Transverse colon (tissue), 4 donors: Measurements from ENCODE around the gene VLDLR. TPM values are rescaled to one million over a fixed set of nuclear protein-coding genes. Genes with fewer than 3 reads are reported as not detected.
A peak's percentile ranks its signal among the peaks of the same experiment; 100 is the strongest.

ENCODE experiments used
- DNase-seq: peaks from one replicate; pipeline ENCODE4 v3.0.0-alpha.2; 2019
- H3K27ac ChIP-seq, 4 donors: fragments of 200-600 bp; sonication (generic); 2 replicates each; pipeline ENCODE4 v1.5.1; 2016 to 2018; ENCODE audit warnings: inconsistent platforms in 4 of 4
- H3K27me3 ChIP-seq: fragments of 200-600 bp; sonication (generic); 2 replicates; pipeline ENCODE4 v1.5.1; 2017; ENCODE audit warnings: inconsistent platforms
- H3K36me3 ChIP-seq, 4 donors: fragments of 200-600 bp; sonication (generic); 2 replicates each; pipeline ENCODE4 v1.5.1; 2017 to 2019; ENCODE audit warnings: inconsistent platforms in 4 of 4
- H3K4me1 ChIP-seq, 4 donors: fragments of 200-600 bp; sonication (generic); 2 replicates each; pipeline ENCODE4 v1.5.1; 2017 to 2020; ENCODE audit warnings: inconsistent platforms in 4 of 4
- H3K4me3 ChIP-seq, 4 donors: fragments of 200-600 bp; sonication (generic); 1 replicate in 1 of 4; 2 replicates in 3 of 4; pipeline versions ENCODE4 v1.5.1 to v1.6.1; 2017 to 2019; ENCODE audit warnings: inconsistent platforms in 4 of 4
- H3K9me3 ChIP-seq, 2 donors: fragments of 200-600 bp; sonication (generic); 2 replicates each; pipeline ENCODE4 v1.5.1; 2017 to 2019; ENCODE audit warnings: inconsistent platforms in 2 of 2
- EP300 ChIP-seq: sonication (generic); formaldehyde crosslinking; IDR thresholded peaks from one replicate; pipeline ENCODE4 v1.6.1; 2017; ENCODE audit warnings: antibody characterized with exemption, low read depth
- POLR2A ChIP-seq: fragments of 450-650 bp; IDR thresholded peaks from one replicate; pipeline ENCODE4 v1.6.1; 2016; ENCODE audit warnings: antibody characterized with exemption, mild to moderate bottlenecking, moderate library complexity
- POLR2AphosphoS5 ChIP-seq, 3 donors: sonication (generic); formaldehyde crosslinking; IDR thresholded peaks; one replicate each; pipeline ENCODE4 v1.6.1; 2016; ENCODE audit warnings: antibody characterized with exemption in 3 of 3
- WGBS, 2 donors: methylation state at CpG; one replicate each; pipeline ENCODE4 v1.1.5; 2018; ENCODE audit warnings: low coverage in 1 of 2; 5-methylcytosine and 5-hydroxymethylcytosine counted together
- in situ Hi-C, 4 donors: fragments of 200-750 bp; cut with MboI; loops; one replicate each; pipeline versions ENCODE4 v1.15.0 to v1.15.1; 2017; ENCODE audit warnings: low sequenced_read_pairs in 3 of 4, low pct_ligation_motif_present in 1 of 4, low pct_unique_long_range_greater_than_20kb in 1 of 4
- intact Hi-C: fragments of 100-400 bp; cut with DNase I; formaldehyde crosslinking; loops from one replicate; pipeline ENCODE4 v1.15.1; 2023; ENCODE audit warnings: low total_unique reads
- total RNA-seq, 4 donors: library from RNA; depleted of rRNA; stranded (reverse); fragments of >200 nt; gene quantifications; one replicate each; pipeline ENCODE4 v1.1.0, GENCODE V29; 2016
- TF ChIP-seq, protein P1 (sequence below), 5 experiments: fragments of 200-600 bp in 3 of 5; fragments of 450-650 bp in 2 of 5; sonication (generic) in 3 of 5; IDR thresholded peaks; 1 replicate in 2 of 5; 2 replicates in 3 of 5; pipeline ENCODE4 v1.5.1; 2016 to 2017; ENCODE audit warnings: antibody characterized with exemption in 5 of 5, inconsistent platforms in 3 of 5, mild to moderate bottlenecking in 2 of 5, moderate library complexity in 1 of 5

VLDLR gene
- total RNA-seq, 4 donors from 2014 or later: 0.80 to 14.0 (median 9.6) TPM

DNA sequence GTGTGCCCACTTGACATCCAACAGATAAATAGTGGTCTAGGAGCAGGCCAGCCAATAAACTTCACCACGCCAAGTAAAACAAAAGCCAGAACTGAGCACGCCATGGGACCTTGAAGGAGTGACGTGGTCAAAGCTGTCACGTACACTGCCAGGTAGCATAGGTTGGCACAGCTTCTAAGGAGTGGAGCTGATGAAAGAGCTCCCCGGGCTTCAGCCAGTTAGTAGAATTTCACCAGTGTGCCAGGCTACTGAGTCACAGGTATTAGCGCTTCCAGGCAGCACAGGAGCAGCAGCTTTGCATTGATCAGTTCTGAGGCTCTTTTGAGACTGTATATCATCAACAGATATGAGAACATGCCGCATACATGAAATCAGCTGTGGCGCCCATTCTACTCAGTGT lies 19.4 kb downstream of the VLDLR start:
- H3K27ac ChIP-seq: no peak overlapping the region
- TF ChIP-seq, protein P1, sequence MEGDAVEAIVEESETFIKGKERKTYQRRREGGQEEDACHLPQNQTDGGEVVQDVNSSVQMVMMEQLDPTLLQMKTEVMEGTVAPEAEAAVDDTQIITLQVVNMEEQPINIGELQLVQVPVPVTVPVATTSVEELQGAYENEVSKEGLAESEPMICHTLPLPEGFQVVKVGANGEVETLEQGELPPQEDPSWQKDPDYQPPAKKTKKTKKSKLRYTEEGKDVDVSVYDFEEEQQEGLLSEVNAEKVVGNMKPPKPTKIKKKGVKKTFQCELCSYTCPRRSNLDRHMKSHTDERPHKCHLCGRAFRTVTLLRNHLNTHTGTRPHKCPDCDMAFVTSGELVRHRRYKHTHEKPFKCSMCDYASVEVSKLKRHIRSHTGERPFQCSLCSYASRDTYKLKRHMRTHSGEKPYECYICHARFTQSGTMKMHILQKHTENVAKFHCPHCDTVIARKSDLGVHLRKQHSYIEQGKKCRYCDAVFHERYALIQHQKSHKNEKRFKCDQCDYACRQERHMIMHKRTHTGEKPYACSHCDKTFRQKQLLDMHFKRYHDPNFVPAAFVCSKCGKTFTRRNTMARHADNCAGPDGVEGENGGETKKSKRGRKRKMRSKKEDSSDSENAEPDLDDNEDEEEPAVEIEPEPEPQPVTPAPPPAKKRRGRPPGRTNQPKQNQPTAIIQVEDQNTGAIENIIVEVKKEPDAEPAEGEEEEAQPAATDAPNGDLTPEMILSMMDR (IDR thresholded peaks at IDR 0.05): no peak
- TF ChIP-seq POLR2A: no peak
- TF ChIP-seq POLR2AphosphoS5 (IDR thresholded peaks at IDR 0.05): no peak
- TF ChIP-seq EP300: no peak
- WGBS, 2 donors: 92% methylated on average over 4 to 8 of the region's 8 CpGs
- intact Hi-C loops (no loop called here), in situ Hi-C loops (no loop called here)
- no peaks in the 10 kb centered on the region for H3K27me3 ChIP-seq
- H3K4me1 ChIP-seq: no peaks in the 10 kb centered on the region
- no peak for DNase-seq
- H3K4me3 ChIP-seq: no peak overlapping the region
- no peaks in the 10 kb centered on the region for H3K36me3 ChIP-seq
- H3K9me3 ChIP-seq: no peaks in the 10 kb centered on the region

DNA sequence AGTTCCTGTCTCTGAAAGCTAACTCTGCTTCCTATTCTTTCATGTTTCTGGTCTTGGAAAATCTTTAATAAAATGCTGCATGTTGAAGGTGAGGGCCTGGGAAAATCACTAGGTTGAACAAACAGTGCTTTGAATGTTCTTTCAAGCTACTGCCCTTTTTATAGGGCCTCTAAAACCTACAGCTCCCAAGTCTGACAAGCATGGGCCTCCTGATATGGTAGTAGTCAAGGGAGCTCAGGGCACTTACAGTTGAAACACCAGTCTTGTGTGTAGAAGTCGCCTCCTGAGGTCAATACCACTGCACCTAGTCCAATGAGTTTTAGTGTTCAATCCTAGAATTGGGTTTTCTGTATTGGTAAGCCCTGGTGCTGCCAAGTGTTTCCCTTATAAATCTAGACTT lies 20.5 kb downstream of the VLDLR start:
- no peak for DNase-seq
- no peak overlapping the region for H3K27ac ChIP-seq
- H3K4me1 ChIP-seq: no peaks in the 10 kb centered on the region
- H3K36me3 ChIP-seq: no peaks in the 10 kb centered on the region
- H3K27me3 ChIP-seq: no peaks in the 10 kb centered on the region
- intact Hi-C loops: no loop called here
- 100% methylated on average over 1 of the region's 1 CpG; no CpG with 5 or more reads in 1 of the 2 donors for WGBS, 2 donors
- in situ Hi-C loops: no loop called here
- H3K4me3 ChIP-seq: no peak overlapping the region
- TF ChIP-seq EP300: no peak
- TF ChIP-seq, protein P1 (IDR thresholded peaks at IDR 0.05): no peak
- TF ChIP-seq POLR2A: no peak
- no peak for TF ChIP-seq POLR2AphosphoS5 (IDR thresholded peaks at IDR 0.05)
- H3K9me3 ChIP-seq: no peaks in the 10 kb centered on the region

DNA sequence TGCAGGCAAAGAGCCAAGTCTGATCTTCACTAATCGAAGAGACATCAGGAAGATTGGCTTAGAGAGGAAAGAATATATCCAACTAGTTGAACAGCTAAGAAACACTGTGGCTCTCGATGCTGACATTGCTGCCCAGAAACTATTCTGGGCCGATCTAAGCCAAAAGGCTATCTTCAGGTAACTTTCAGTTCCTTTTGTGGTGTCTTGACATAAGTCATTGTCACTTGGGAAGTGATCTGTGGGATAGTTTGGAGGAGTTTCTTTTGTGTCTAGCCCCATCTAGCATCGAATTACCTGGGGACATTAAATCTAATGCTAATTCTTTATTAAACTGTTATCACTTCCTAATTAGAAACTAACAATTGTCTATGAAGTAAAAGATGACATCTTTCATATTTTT lies 24.0 kb downstream of the VLDLR start:
- 77 to 84% methylated on average over 4 of the region's 4 CpGs for WGBS, 2 donors
- Histone ChIP-seq H3K27me3 (no peaks in the 10 kb centered on the region), H3K27ac (no peak overlapping the region), H3K36me3 (peaks cover 0 to 9% (median 0%) of the 10 kb centered on the region in 4 donors), H3K4me3 (no peak overlapping the region), H3K4me1 (no peaks in the 10 kb centered on the region), H3K9me3 (no peaks in the 10 kb centered on the region)
- DNase-seq: no peak
- in situ Hi-C loops: no loop called here
- TF ChIP-seq POLR2A (no peak), POLR2AphosphoS5 (IDR thresholded peaks at IDR 0.05) (no peak), EP300 (no peak)
- TF ChIP-seq, protein P1 (IDR thresholded peaks at IDR 0.05): no peak
- intact Hi-C loops: no loop called here

DNA sequence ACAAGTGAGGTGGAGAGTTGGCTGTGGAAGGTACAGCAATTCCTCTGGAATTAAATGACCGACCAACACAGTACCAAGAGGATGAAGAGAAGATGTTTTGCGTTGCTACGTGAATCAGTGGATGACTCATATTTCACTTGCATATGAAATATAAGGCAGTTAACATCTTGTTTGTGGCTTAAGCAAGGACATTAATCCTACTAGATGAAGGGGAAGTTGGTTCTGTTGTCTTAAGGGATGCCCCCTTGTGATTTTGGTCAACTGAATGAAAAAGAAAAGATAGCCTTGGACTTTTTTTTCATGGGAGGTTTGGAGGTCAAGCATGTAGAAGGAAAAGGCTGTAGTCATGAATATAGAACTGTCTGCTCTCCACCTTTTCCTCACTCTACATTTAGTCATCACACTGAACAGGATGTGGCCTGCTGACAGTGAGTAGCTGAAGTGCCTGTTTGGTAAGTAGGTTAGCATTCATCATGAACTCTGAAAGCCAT lies 33.9 kb downstream of the VLDLR start:
- intact Hi-C loops (no loop called here), in situ Hi-C loops (no loop called here)
- Histone ChIP-seq H3K27ac (peak overlapping the region in 2 of 4 donors; percentile 9 to 23), H3K27me3 (no peaks in the 10 kb centered on the region), H3K4me3 (no peak overlapping the region), H3K4me1 (no peaks in the 10 kb centered on the region), H3K36me3 (peaks cover 0 to 4% (median 0%) of the 10 kb centered on the region in 4 donors), H3K9me3 (no peaks in the 10 kb centered on the region)
- DNase-seq: no peak
- WGBS, 2 donors: 67 to 74% methylated on average over 3 of the region's 3 CpGs
- TF ChIP-seq, protein P1 (IDR thresholded peaks at IDR 0.05): no peak
- no peak for TF ChIP-seq POLR2A
- no peak for TF ChIP-seq POLR2AphosphoS5 (IDR thresholded peaks at IDR 0.05)
- TF ChIP-seq EP300: no peak
